K562 (cell line): Measurements from ENCODE around the gene BMP2K. TPM values are rescaled to one million over a fixed set of nuclear protein-coding genes. Genes with fewer than 3 reads are reported as not detected.

Experiments used
- CBFB ChIP-seq: sonication (generic); formaldehyde crosslinking; IDR thresholded peaks from 2 replicates; pipeline ENCODE4 v1.4.0; 2020; ENCODE audit warnings: mild to moderate bottlenecking, missing genetic modification reagents
- CHD1 ChIP-seq: fragments of 200-600 bp; sonication (generic); IDR thresholded peaks from one replicate; pipeline ENCODE4 v1.6.1; 2012; ENCODE audit warnings: mild to moderate bottlenecking, moderate library complexity, low read length, inconsistent platforms
- CHD2 ChIP-seq: IDR thresholded peaks from 2 replicates; pipeline ENCODE4 v1.6.1; 2011; ENCODE audit warnings: low read depth, low read length
- ETV5 ChIP-seq: sonication (generic); formaldehyde crosslinking; IDR thresholded peaks from 2 replicates; pipeline ENCODE4 v1.4.0; 2020; ENCODE audit warnings: low read depth, mild to moderate bottlenecking, missing genetic modification reagents
- HDAC1 ChIP-seq, 2 experiments: fragments of 450-650 bp; IDR thresholded peaks; 2 replicates each; pipeline ENCODE4 v1.6.1; 2016 to 2017; ENCODE audit warnings: inconsistent platforms in 1 of 2, mild to moderate bottlenecking in 1 of 2, moderate library complexity in 1 of 2
- HLTF ChIP-seq: fragments of 450-650 bp; IDR thresholded peaks from 2 replicates; pipeline ENCODE4 v1.6.1; 2016
- L3MBTL2 ChIP-seq: fragments of 450-650 bp; IDR thresholded peaks from 2 replicates; pipeline ENCODE4 v1.6.1; 2016; ENCODE audit warnings: mild to moderate bottlenecking, moderate library complexity
- MEF2D ChIP-seq: conservative IDR thresholded peaks from 2 replicates; pipeline ENCODE4 v1.6.1; 2016; ENCODE audit warnings: low read depth, missing genetic modification characterization, missing compliant biosample characterization
- NEUROD1 ChIP-seq: fragments of 150-350 bp; IDR thresholded peaks from 2 replicates; pipeline ENCODE4 v1.6.1; 2014; ENCODE audit warnings: borderline replicate concordance, low read length, low read depth; ENCODE audit not compliant: partially characterized antibody
- NR4A1 ChIP-seq, 2 experiments: fragments of 250-450 bp in 1 of 2; fragments of 450-650 bp in 1 of 2; sonication (Bioruptor Pico) in 1 of 2; IDR thresholded peaks; 2 replicates each; pipeline versions ENCODE4 v1.4.0 to v1.6.1; 2016 to 2020; ENCODE audit warnings: mild to moderate bottlenecking in 2 of 2, missing compliant biosample characterization in 1 of 2, missing genetic modification characterization in 1 of 2, moderate library complexity in 1 of 2
- NRF1 ChIP-seq, 2 experiments: fragments of 450-650 bp; IDR thresholded peaks in 1 of 2; conservative IDR thresholded peaks in 1 of 2; 2 replicates each; pipeline ENCODE4 v1.6.1; 2014; ENCODE audit warnings: mild to moderate bottlenecking in 2 of 2
- SMARCE1 ChIP-seq: fragments of 450-650 bp; IDR thresholded peaks from 2 replicates; pipeline ENCODE4 v1.7.1; 2016; ENCODE audit warnings: mild to moderate bottlenecking
- USF1 ChIP-seq: sonication (generic); formaldehyde crosslinking; IDR thresholded peaks from 2 replicates; pipeline ENCODE4 v1.9.0; 2022; ENCODE audit warnings: mild to moderate bottlenecking, missing genetic modification reagents
- ZBTB8A ChIP-seq: fragments of 450-650 bp; IDR thresholded peaks from 2 replicates; pipeline ENCODE4 v1.6.1; 2018; ENCODE audit warnings: mild to moderate bottlenecking, moderate library complexity; ENCODE audit not compliant: partially characterized antibody
- ZNF830 ChIP-seq: fragments of 250-450 bp; sonication (Bioruptor Pico); IDR thresholded peaks from 2 replicates; pipeline ENCODE4 v1.5.0; 2021; ENCODE audit warnings: mild to moderate bottlenecking
- polyA plus RNA-seq, 8 experiments: library from polyadenylated mRNA; depleted of rRNA in 4 of 8; stranded (reverse) in 5 of 8; unstranded in 3 of 8; fragments of >200 nt; fragmentation: Nextera tagmentation in 2 of 8; fragmentation: Illumina TruSeq in 1 of 8; extraction: Ambion mirVana in 2 of 8; extraction: Trizol in 1 of 8; gene quantifications; 2 replicates each; pipeline versions ENCODE4 v1.2.1 to v1.2.3, GENCODE V29; 2011 to 2014; ENCODE audit warnings: inconsistent platforms in 1 of 8, missing spikeins in 1 of 8
- total RNA-seq, 7 experiments: library from RNA; depleted of rRNA in 6 of 7; stranded (reverse); fragments of >200 nt in 6 of 7; fragmentation: Illumina TruSeq in 2 of 7; extraction: Trizol in 2 of 7; gene quantifications; 2 replicates each; pipeline versions ENCODE4 v1.2.1 to v1.2.3, GENCODE V29; 2011 to 2021; ENCODE audit warnings: low replicate concordance in 1 of 7
- TF ChIP-seq, protein P1 (sequence below): sonication (generic); formaldehyde crosslinking; IDR thresholded peaks from 2 replicates; pipeline ENCODE4 v1.4.0; 2020; ENCODE audit warnings: mild to moderate bottlenecking, missing genetic modification reagents
- TF ChIP-seq, protein P2 (sequence below): IDR thresholded peaks from 3 replicates; pipeline ENCODE4 v1.6.1; 2011; ENCODE audit warnings: borderline replicate concordance, mild to moderate bottlenecking, moderate library complexity; ENCODE audit not compliant: insufficient read length; ENCODE audit errors: extremely low read depth
- TF ChIP-seq, protein P3 (sequence below): fragments of 250-450 bp; sonication (Bioruptor Pico); IDR thresholded peaks from 2 replicates; pipeline ENCODE4 v1.5.0; 2021; ENCODE audit warnings: mild to moderate bottlenecking, moderate library complexity

Gene BMP2K
- total and polyA plus RNA-seq, 9 of the 15 experiments (the other 6 are each of a cell fraction or from before 2014, with no cell fraction given) = 17.0 to 217 (median 104) TPM

- TF ChIP-seq ZBTB8A (no peak), CBFB (no peak), ETV5 (CRISPR knock-in tag) (0 out of 2 replicates have a peak, but pooled peaks have one; percentile 52), NRF1 (conservative IDR thresholded peaks at IDR 0.05 in 1 of 2, IDR thresholded peaks at IDR 0.05 in 1 of 2) (peak in 1 of 2 experiments; percentile 36; a peak in 2 of 4 replicates), SMARCE1 (0 out of 2 replicates have a peak, but pooled peaks have one; percentile 17), CHD2 (no peak), USF1 (CRISPR knock-in tag) (peak; percentile 37; the same call in 1 of the 2 replicates), HDAC1 (IDR thresholded peaks at IDR 0.05) (peak in 1 of 2 experiments; percentile 50; a peak in 1 of 4 replicates), MEF2D (tag) (no peak), NEUROD1 (no peak), ZNF830 (no peak), HLTF (no peak), NR4A1 (CRISPR knock-in tag; IDR thresholded peaks at IDR 0.05) (no peak), NR4A1 (tag; IDR thresholded peaks at IDR 0.05) (no peak), L3MBTL2 (no peak), CHD1 (peak; percentile 87)
- TF ChIP-seq, protein P1, sequence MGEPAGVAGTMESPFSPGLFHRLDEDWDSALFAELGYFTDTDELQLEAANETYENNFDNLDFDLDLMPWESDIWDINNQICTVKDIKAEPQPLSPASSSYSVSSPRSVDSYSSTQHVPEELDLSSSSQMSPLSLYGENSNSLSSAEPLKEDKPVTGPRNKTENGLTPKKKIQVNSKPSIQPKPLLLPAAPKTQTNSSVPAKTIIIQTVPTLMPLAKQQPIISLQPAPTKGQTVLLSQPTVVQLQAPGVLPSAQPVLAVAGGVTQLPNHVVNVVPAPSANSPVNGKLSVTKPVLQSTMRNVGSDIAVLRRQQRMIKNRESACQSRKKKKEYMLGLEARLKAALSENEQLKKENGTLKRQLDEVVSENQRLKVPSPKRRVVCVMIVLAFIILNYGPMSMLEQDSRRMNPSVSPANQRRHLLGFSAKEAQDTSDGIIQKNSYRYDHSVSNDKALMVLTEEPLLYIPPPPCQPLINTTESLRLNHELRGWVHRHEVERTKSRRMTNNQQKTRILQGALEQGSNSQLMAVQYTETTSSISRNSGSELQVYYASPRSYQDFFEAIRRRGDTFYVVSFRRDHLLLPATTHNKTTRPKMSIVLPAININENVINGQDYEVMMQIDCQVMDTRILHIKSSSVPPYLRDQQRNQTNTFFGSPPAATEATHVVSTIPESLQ (CRISPR knock-in tag) = 0 out of 2 replicates have a peak, but pooled peaks have one; percentile 33
- TF ChIP-seq, protein P2, sequence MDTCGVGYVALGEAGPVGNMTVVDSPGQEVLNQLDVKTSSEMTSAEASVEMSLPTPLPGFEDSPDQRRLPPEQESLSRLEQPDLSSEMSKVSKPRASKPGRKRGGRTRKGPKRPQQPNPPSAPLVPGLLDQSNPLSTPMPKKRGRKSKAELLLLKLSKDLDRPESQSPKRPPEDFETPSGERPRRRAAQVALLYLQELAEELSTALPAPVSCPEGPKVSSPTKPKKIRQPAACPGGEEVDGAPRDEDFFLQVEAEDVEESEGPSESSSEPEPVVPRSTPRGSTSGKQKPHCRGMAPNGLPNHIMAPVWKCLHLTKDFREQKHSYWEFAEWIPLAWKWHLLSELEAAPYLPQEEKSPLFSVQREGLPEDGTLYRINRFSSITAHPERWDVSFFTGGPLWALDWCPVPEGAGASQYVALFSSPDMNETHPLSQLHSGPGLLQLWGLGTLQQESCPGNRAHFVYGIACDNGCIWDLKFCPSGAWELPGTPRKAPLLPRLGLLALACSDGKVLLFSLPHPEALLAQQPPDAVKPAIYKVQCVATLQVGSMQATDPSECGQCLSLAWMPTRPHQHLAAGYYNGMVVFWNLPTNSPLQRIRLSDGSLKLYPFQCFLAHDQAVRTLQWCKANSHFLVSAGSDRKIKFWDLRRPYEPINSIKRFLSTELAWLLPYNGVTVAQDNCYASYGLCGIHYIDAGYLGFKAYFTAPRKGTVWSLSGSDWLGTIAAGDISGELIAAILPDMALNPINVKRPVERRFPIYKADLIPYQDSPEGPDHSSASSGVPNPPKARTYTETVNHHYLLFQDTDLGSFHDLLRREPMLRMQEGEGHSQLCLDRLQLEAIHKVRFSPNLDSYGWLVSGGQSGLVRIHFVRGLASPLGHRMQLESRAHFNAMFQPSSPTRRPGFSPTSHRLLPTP = no peak
- TF ChIP-seq, protein P3, sequence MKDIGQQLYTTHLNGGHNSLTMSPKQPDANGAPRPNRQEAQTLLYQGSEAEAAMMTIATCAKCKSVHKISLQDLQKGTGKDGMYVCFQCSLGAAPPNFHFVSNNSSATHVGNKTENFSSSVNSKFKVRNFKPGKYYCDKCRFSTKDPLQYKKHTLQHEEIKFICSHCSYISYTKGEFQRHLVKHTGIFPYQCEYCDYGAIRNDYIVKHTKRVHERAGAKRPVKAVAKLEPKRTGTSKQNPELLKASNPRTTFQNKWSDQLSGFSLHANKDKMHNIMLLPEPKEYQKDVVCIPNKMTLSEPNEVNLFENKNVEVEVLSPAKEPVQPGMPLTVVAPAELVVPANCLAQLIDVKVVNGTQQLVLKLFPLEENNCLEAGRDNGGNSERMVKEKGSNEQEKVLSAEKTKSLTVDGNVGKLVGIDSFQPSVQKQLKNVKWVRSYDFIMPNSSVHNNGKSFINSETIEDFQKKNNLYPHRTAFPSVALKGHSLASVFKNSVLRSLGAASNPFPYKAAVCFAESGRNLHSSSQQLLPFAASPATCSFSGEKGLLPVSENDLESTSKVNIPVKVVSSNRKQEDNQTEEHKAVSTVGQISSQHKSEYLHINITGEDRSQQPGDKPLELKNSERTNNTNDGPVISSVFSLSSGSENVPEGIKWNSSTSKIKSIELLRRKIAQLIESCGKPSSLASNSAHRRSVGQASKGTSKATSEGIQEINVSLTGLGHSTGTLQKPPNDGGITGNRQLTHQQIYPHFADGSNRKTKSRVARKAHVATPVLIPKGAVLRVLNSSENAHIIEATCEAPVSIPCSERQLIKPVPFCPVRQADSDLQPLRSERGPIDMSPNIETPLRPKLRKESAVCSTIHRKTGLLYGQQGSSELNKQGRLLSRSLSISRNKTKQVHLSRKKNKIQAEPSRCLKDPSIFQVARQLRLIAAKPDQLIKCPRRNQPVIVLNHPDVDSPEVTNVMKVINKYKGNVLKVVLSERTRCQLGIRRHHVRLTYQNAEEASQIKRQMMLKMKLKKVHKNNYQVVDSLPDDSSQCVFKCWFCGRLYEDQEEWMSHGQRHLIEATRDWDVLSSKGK (CRISPR knock-in tag) = no peak
Measured at GRCh38 chr4:78776729-78777575, 802 bp downstream of the BMP2K start (continued).
